ENCODE results near the gene TNS2.
"Not testable (repeated sequence)": the region's sequence is repeated elsewhere in the genome, so short reads cannot be mapped to it uniquely, and the experiment has no call there.

The TNS2 gene

DNA sequence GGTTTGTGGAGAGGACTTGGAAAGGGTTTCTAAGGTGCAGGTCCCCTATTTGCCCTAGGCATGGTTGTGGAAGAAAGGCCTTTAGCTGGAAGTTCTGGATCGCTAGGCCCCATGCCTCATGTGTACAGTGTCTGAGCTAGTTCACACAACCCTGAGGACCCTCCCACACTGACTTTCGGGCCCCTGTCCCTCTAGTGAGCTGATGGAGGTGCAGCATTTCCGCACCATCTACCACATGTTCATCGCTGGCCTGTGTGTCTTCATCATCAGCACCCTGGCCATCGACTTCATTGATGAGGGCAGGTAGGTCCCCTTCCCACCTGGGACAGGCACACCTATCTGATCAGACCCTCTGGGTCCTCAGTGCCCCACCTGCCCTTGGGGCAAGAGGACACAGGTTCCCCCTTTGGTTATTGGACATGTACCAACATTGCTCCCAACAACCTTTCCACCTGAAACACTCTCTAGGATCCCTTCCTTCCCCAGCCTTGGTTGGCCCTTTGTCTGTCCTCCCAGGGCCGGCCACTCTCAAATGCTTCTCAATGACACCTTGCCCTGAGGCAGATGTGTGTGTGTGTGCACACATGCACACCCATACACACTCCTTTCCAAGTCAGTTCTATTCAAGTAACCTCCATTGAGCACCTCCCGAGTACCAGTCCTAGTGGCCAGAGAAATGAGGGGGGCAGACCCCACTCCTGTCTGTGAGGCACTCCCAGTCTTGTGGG, 56.0 kb downstream of the TNS2 start:
- no peak overlapping the region for H3K4me3 ChIP-seq (ENCODE audit: low read depth, low read length)
- no peak for DNase-seq (ENCODE audit: low read depth)
- in situ Hi-C loops (cut with HindIII; ENCODE audit: low sequenced_read_pairs) = no loop called here
- TF ChIP-seq, protein P1, sequence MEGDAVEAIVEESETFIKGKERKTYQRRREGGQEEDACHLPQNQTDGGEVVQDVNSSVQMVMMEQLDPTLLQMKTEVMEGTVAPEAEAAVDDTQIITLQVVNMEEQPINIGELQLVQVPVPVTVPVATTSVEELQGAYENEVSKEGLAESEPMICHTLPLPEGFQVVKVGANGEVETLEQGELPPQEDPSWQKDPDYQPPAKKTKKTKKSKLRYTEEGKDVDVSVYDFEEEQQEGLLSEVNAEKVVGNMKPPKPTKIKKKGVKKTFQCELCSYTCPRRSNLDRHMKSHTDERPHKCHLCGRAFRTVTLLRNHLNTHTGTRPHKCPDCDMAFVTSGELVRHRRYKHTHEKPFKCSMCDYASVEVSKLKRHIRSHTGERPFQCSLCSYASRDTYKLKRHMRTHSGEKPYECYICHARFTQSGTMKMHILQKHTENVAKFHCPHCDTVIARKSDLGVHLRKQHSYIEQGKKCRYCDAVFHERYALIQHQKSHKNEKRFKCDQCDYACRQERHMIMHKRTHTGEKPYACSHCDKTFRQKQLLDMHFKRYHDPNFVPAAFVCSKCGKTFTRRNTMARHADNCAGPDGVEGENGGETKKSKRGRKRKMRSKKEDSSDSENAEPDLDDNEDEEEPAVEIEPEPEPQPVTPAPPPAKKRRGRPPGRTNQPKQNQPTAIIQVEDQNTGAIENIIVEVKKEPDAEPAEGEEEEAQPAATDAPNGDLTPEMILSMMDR (IDR thresholded peaks at IDR 0.05; ENCODE audit: low read depth, low read length, missing control alignments) = no peak

DNA sequence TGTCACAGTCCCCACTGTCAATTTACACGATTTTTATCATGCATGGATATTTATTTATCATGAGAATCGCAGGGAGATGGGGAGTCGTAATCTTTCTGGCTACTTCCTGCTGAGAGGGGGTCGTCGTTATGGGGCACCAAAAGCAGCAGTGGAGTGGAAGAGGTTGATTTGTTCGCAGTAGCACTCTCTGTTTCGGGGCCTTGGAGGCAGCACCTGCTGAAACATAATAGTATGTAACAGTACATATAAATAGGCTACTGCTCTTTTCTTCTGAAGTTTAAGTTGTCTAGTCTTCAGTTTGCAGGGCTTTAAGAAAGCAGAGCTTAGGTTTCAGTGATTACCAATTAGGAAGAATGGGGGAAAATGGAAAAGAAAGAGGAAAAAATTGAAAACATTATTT, 57.3 kb downstream of the TNS2 start:
- TF ChIP-seq, protein P1 (IDR thresholded peaks at IDR 0.05; ENCODE audit: low read depth, low read length, missing control alignments) = no peak
- DNase-seq (ENCODE audit: low read depth) = no peak
- in situ Hi-C loops (cut with HindIII; ENCODE audit: low sequenced_read_pairs) = no loop called here
- no peak overlapping the region for H3K4me3 ChIP-seq (ENCODE audit: low read depth, low read length)

DNA sequence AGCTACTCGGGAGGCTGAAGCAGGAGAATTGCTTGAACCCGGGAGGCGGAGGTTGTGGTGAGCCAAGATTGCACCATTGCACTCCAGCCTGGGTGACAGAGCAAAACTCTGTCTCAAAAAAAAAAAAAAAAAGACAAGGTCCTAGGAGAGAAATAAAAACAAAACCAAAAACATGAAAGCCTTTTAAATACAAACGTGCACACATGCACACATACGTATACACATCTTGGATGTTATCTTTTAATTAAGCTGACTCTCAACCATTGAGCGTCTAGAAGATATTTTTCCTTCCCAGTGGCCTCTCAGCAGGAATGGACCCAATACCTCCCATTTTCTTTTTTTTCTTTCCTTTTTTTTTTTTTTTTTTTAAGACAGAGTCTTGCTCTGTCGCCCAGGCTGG, 62.6 kb downstream of the TNS2 start:
- DNase-seq (ENCODE audit: low read depth); in situ Hi-C loops (cut with HindIII; ENCODE audit: low sequenced_read_pairs); H3K4me3 ChIP-seq (ENCODE audit: low read depth, low read length): not testable (repeated sequence)

DNA sequence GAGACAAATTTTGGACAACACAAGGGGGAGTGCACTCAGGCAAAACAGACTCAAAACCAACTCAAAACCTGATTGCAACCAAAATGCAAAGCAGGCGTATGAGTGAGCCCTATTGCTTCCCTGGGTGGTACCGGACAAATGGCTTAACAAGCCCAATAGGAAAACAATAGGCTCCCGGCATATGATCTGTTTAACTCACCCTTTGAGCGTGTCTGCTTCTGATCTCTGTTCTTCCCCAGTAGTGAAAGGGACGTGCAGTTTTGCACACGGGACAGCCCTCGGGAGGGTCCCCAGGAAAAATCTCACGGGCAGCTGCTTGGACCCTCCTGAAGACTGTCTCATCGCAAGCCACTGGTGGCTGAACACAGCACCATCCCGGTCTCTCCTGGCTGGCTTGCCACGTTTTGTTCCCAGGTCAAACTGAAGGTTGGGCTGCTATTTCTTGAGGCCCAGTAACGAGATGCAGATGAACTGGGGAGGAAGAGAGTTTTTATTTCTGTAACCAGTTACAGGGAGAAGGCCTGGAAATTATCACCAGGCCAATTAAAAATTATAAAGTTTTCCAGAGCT, 63.4 kb downstream of the TNS2 start:
- in situ Hi-C loops (cut with HindIII; ENCODE audit: low sequenced_read_pairs) = no loop called here
- TF ChIP-seq, protein P1 (IDR thresholded peaks at IDR 0.05; ENCODE audit: low read depth, low read length, missing control alignments) = no peak
- no peak for DNase-seq (ENCODE audit: low read depth)

DNA sequence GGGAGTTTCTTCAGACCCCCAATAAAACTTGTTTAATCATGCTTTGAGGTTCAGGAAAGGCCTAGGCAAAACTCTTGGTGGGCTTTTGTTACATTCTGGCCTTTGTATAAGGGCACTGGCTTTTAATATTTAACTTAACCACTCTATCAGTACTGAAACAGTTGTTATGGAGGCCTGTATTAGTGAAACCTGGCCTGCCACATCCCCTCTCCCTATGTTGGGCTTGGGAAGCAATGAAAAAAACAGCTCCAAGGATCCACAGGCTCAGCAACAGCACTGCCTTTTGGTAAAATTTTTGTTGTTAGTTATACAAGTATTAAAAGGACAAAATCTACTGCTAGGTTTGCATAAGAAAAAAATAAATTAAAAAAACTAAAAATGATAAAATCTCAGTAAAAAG, 64.1 kb downstream of the TNS2 start:
- no peak for DNase-seq (ENCODE audit: low read depth)
- no peak overlapping the region for H3K4me3 ChIP-seq (ENCODE audit: low read depth, low read length)
- in situ Hi-C loops (cut with HindIII; ENCODE audit: low sequenced_read_pairs) = no loop called here
- TF ChIP-seq, protein P1 (IDR thresholded peaks at IDR 0.05; ENCODE audit: low read depth, low read length, missing control alignments) = no peak

More for the DNA sequence above, 63.4 kb downstream of the TNS2 start:
- no peak overlapping the region for H3K4me3 ChIP-seq (ENCODE audit: low read depth, low read length)

Data from astrocyte of the cerebellum (primary cell).